Ovary (tissue), 3 donors: ENCODE data around the gene HRAS.

Experiments used
- EP300 ChIP-seq: sonication (generic); formaldehyde crosslinking; IDR thresholded peaks from one replicate; pipeline ENCODE4 v1.6.1; 2017; ENCODE audit warnings: antibody characterized with exemption
- POLR2A ChIP-seq: fragments of 450-650 bp; IDR thresholded peaks from one replicate; pipeline ENCODE4 v1.6.1; 2017; ENCODE audit warnings: antibody characterized with exemption, mild to moderate bottlenecking, moderate library complexity
- TF ChIP-seq, protein P1 (sequence below), 3 donors: fragments of 450-650 bp in 2 of 3; fragments of 200-600 bp in 1 of 3; IDR thresholded peaks; one replicate each; pipeline versions ENCODE4 v1.5.1 to v1.8.0; 2016 to 2022; ENCODE audit warnings: antibody characterized with exemption in 3 of 3, mild to moderate bottlenecking in 1 of 3
- donor health status: DM: no; HTN: no; CAD: no.

DNA sequence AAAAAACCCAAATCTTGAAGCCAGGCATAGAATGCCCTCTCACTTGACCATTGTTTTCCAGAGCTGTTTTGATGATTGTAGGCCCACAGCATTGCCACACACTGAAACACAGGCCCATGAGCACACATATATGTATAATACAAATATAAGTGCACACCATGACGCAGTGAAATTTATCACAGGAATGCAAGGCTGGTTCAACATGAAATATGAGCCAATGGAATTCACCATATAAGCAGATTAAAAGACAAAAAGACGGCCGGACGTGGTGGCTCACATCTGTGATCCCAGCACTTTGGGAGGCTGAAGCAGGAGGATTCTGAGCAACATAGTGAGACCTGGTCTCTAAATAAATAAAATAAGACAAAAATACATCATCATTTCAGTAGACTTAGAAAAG lies 19.0 kb downstream of the HRAS start:
- TF ChIP-seq, protein P1, sequence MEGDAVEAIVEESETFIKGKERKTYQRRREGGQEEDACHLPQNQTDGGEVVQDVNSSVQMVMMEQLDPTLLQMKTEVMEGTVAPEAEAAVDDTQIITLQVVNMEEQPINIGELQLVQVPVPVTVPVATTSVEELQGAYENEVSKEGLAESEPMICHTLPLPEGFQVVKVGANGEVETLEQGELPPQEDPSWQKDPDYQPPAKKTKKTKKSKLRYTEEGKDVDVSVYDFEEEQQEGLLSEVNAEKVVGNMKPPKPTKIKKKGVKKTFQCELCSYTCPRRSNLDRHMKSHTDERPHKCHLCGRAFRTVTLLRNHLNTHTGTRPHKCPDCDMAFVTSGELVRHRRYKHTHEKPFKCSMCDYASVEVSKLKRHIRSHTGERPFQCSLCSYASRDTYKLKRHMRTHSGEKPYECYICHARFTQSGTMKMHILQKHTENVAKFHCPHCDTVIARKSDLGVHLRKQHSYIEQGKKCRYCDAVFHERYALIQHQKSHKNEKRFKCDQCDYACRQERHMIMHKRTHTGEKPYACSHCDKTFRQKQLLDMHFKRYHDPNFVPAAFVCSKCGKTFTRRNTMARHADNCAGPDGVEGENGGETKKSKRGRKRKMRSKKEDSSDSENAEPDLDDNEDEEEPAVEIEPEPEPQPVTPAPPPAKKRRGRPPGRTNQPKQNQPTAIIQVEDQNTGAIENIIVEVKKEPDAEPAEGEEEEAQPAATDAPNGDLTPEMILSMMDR (IDR thresholded peaks at IDR 0.05) = no peak
- TF ChIP-seq POLR2A (no peak), EP300 (no peak)
